ENCODE measurements around the gene C15orf61.

- TF ChIP-seq CTCF (conservative IDR thresholded peaks at IDR 0.05; ENCODE audit: low read depth, low read length) = no peak
- TF ChIP-seq EZH2 (IDR thresholded peaks at IDR 0.05; ENCODE audit: low read length, unreplicated experiment) = no peak
- no peak for TF ChIP-seq EZH2phosphoT487 (IDR thresholded peaks at IDR 0.05; ENCODE audit: borderline replicate concordance, low read length)
Measured at GRCh38 chr15:67501836-67502461, 19.0 kb upstream of the C15orf61 start.
